ENCODE results near the gene VGF.
"Not testable (repeated sequence)": the region's sequence is repeated elsewhere in the genome, so short reads cannot be mapped to it uniquely, and the experiment has no call there.

Gene VGF

GRCh38 chr7:101133621-101134398, 31.6 kb downstream of the VGF start:
- no peak for DNase-seq (ENCODE audit: low read depth)
- H3K4me3 ChIP-seq (ENCODE audit: low read depth, low read length): no peak overlapping the region
- no peak for TF ChIP-seq CTCF (IDR thresholded peaks at IDR 0.05; ENCODE audit: low read depth, low read length, missing control alignments)

GRCh38 chr7:101132626-101133600, 32.5 kb downstream of the VGF start:
- H3K4me3 ChIP-seq (ENCODE audit: low read depth, low read length); DNase-seq (ENCODE audit: low read depth): not testable (repeated sequence)

- TF ChIP-seq CTCF (IDR thresholded peaks at IDR 0.05; ENCODE audit: low read depth, low read length, missing control alignments): no peak
- DNase-seq (ENCODE audit: low read depth): no peak
- no peak overlapping the region for H3K4me3 ChIP-seq (ENCODE audit: low read depth, low read length)
These were observed 35.7 kb downstream of the VGF start for GRCh38 chr7:101129603-101130117.

- no peak for TF ChIP-seq CTCF (IDR thresholded peaks at IDR 0.05; ENCODE audit: low read depth, low read length, missing control alignments)
- H3K4me3 ChIP-seq (ENCODE audit: low read depth, low read length): no peak overlapping the region
These were observed 37.1 kb downstream of the VGF start for GRCh38 chr7:101128040-101128834.

GRCh38 chr7:101127460-101128039, 37.8 kb downstream of the VGF start:
- TF ChIP-seq CTCF (IDR thresholded peaks at IDR 0.05; ENCODE audit: low read depth, low read length, missing control alignments): no peak
- no peak for DNase-seq (ENCODE audit: low read depth)
- no peak overlapping the region for H3K4me3 ChIP-seq (ENCODE audit: low read depth, low read length)

More at GRCh38 chr7:101128040-101128834, 37.1 kb downstream of the VGF start:
- DNase-seq (ENCODE audit: low read depth): no peak

GRCh38 chr7:101126651-101127459, 38.5 kb downstream of the VGF start, which contains the start of gene SERPINE1:
TSS of gene SERPINE1 (plus strand) at chr7:101127104. CDS start at chr7:101128394, 1,290 bp downstream.
- TF ChIP-seq CTCF (IDR thresholded peaks at IDR 0.05; ENCODE audit: low read depth, low read length, missing control alignments): peak; percentile 43
- DNase-seq (ENCODE audit: low read depth): peak; percentile 58
- H3K4me3 ChIP-seq (ENCODE audit: low read depth, low read length): no peak within 1 kb of the TSS

Data from GM12864 (cell line).